Measurements from ENCODE around the gene CASD1. TPM values are rescaled to one million over a fixed set of nuclear protein-coding genes. Genes with fewer than 3 reads are reported as not detected.

CASD1 gene
- total and polyA plus RNA-seq, 2 experiments from 2014 or later: 15.5 to 38.1 TPM

DNA sequence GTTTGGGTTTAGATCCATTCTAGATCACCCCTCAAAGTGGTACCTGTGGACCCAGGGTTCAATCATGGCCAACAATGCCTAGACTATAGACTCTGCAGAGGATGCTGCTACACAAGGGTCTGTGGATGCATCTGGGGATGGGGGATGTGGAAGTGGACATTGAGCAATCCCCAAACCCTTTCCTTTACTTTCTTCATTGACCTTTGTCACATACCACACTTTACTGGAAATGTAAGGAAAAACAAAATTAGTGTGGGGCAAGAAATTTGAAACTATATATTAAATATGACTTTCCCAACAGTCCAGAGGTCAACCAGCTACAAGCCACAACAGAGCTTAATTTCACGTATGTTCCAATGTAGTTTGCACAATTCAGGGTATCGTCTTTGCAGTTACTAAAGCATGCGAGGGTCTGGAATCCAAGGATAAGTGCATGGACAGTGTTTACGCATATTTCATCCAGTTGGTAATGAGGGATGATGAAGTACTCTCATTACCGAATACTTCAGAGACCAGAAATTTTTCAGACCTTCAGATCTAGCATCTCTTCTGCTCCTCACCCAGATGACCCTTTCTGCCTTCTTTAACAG, 33.3 kb upstream of the CASD1 start:
- no peak for DNase-seq (ENCODE audit: low spot score)
- Histone ChIP-seq H3F3A (replicated peaks; ENCODE audit: low read depth) (no peaks in the 10 kb centered on the region), H3K4me3 (no peak overlapping the region), H3K4me1 (ENCODE audit: insufficient read depth) (no peaks in the 10 kb centered on the region), H3K4me2 (no peak overlapping the region), H3K27ac (ENCODE audit: low read depth) (no peak overlapping the region), H3K27me3 (ENCODE audit: insufficient read depth) (no peaks in the 10 kb centered on the region), H4K20me1 (replicated peaks; ENCODE audit: insufficient read depth) (no peaks in the 10 kb centered on the region), H3K9me2 (ENCODE audit: insufficient read depth) (no peaks in the 10 kb centered on the region; the same call in 1 of the 2 replicates), H3K36me3 (ENCODE audit: insufficient read depth) (no peaks in the 10 kb centered on the region), H2AFZ (no peak overlapping the region), H3K79me2 (replicated peaks; ENCODE audit: insufficient read depth) (no peaks in the 10 kb centered on the region)
- no peaks in the 10 kb centered on the region for H3K36me3 Mint-ChIP-seq (ENCODE audit: low read depth)
- TF ChIP-seq, protein P1, sequence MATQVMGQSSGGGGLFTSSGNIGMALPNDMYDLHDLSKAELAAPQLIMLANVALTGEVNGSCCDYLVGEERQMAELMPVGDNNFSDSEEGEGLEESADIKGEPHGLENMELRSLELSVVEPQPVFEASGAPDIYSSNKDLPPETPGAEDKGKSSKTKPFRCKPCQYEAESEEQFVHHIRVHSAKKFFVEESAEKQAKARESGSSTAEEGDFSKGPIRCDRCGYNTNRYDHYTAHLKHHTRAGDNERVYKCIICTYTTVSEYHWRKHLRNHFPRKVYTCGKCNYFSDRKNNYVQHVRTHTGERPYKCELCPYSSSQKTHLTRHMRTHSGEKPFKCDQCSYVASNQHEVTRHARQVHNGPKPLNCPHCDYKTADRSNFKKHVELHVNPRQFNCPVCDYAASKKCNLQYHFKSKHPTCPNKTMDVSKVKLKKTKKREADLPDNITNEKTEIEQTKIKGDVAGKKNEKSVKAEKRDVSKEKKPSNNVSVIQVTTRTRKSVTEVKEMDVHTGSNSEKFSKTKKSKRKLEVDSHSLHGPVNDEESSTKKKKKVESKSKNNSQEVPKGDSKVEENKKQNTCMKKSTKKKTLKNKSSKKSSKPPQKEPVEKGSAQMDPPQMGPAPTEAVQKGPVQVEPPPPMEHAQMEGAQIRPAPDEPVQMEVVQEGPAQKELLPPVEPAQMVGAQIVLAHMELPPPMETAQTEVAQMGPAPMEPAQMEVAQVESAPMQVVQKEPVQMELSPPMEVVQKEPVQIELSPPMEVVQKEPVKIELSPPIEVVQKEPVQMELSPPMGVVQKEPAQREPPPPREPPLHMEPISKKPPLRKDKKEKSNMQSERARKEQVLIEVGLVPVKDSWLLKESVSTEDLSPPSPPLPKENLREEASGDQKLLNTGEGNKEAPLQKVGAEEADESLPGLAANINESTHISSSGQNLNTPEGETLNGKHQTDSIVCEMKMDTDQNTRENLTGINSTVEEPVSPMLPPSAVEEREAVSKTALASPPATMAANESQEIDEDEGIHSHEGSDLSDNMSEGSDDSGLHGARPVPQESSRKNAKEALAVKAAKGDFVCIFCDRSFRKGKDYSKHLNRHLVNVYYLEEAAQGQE (IDR thresholded peaks at IDR 0.05; ENCODE audit: unreplicated experiment): no peak
- TF ChIP-seq STAT1 (IDR thresholded peaks at IDR 0.05; ENCODE audit: unreplicated experiment) (no peak), CREB1 (CRISPR knock-in tag; IDR thresholded peaks at IDR 0.05; ENCODE audit: low read depth) (no peak), NANOG (IDR thresholded peaks at IDR 0.05; ENCODE audit: borderline replicate concordance) (no peak), JUNB (IDR thresholded peaks at IDR 0.05; ENCODE audit: unreplicated experiment) (no peak), EZH2 (IDR thresholded peaks at IDR 0.05; ENCODE audit: low read depth, unreplicated experiment) (no peak), ZNF114 (CRISPR knock-in tag; IDR thresholded peaks at IDR 0.05) (no peak), POLR2AphosphoS5 (IDR thresholded peaks at IDR 0.05; ENCODE audit: low read depth) (no peak), ZNF331 (CRISPR knock-in tag; IDR thresholded peaks at IDR 0.05; ENCODE audit: low read depth) (no peak), EZH2phosphoT487 (IDR thresholded peaks at IDR 0.05; ENCODE audit: unreplicated experiment) (no peak)
- TF ChIP-seq, protein P2, sequence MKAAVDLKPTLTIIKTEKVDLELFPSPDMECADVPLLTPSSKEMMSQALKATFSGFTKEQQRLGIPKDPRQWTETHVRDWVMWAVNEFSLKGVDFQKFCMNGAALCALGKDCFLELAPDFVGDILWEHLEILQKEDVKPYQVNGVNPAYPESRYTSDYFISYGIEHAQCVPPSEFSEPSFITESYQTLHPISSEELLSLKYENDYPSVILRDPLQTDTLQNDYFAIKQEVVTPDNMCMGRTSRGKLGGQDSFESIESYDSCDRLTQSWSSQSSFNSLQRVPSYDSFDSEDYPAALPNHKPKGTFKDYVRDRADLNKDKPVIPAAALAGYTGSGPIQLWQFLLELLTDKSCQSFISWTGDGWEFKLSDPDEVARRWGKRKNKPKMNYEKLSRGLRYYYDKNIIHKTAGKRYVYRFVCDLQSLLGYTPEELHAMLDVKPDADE (IDR thresholded peaks at IDR 0.05): no peak
- TF ChIP-seq, protein P3, sequence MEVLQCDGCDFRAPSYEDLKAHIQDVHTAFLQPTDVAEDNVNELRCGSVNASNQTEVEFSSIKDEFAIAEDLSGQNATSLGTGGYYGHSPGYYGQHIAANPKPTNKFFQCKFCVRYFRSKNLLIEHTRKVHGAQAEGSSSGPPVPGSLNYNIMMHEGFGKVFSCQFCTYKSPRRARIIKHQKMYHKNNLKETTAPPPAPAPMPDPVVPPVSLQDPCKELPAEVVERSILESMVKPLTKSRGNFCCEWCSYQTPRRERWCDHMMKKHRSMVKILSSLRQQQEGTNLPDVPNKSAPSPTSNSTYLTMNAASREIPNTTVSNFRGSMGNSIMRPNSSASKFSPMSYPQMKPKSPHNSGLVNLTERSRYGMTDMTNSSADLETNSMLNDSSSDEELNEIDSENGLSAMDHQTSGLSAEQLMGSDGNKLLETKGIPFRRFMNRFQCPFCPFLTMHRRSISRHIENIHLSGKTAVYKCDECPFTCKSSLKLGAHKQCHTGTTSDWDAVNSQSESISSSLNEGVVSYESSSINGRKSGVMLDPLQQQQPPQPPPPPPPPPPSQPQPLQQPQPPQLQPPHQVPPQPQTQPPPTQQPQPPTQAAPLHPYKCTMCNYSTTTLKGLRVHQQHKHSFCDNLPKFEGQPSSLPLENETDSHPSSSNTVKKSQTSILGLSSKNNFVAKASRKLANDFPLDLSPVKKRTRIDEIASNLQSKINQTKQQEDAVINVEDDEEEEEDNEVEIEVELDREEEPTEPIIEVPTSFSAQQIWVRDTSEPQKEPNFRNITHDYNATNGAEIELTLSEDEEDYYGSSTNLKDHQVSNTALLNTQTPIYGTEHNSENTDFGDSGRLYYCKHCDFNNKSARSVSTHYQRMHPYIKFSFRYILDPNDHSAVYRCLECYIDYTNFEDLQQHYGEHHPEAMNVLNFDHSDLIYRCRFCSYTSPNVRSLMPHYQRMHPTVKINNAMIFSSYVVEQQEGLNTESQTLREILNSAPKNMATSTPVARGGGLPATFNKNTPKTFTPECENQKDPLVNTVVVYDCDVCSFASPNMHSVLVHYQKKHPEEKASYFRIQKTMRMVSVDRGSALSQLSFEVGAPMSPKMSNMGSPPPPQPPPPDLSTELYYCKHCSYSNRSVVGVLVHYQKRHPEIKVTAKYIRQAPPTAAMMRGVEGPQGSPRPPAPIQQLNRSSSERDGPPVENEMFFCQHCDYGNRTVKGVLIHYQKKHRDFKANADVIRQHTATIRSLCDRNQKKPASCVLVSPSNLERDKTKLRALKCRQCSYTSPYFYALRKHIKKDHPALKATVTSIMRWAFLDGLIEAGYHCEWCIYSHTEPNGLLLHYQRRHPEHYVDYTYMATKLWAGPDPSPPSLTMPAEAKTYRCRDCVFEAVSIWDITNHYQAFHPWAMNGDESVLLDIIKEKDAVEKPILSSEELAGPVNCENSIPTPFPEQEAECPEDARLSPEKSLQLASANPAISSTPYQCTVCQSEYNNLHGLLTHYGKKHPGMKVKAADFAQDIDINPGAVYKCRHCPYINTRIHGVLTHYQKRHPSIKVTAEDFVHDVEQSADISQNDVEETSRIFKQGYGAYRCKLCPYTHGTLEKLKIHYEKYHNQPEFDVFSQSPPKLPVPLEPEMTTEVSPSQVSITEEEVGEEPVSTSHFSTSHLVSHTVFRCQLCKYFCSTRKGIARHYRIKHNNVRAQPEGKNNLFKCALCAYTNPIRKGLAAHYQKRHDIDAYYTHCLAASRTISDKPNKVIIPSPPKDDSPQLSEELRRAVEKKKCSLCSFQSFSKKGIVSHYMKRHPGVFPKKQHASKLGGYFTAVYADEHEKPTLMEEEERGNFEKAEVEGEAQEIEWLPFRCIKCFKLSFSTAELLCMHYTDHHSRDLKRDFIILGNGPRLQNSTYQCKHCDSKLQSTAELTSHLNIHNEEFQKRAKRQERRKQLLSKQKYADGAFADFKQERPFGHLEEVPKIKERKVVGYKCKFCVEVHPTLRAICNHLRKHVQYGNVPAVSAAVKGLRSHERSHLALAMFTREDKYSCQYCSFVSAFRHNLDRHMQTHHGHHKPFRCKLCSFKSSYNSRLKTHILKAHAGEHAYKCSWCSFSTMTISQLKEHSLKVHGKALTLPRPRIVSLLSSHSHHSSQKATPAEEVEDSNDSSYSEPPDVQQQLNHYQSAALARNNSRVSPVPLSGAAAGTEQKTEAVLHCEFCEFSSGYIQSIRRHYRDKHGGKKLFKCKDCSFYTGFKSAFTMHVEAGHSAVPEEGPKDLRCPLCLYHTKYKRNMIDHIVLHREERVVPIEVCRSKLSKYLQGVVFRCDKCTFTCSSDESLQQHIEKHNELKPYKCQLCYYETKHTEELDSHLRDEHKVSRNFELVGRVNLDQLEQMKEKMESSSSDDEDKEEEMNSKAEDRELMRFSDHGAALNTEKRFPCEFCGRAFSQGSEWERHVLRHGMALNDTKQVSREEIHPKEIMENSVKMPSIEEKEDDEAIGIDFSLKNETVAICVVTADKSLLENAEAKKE (CRISPR knock-in tag; IDR thresholded peaks at IDR 0.05): no peak
- TF ChIP-seq, protein P4, sequence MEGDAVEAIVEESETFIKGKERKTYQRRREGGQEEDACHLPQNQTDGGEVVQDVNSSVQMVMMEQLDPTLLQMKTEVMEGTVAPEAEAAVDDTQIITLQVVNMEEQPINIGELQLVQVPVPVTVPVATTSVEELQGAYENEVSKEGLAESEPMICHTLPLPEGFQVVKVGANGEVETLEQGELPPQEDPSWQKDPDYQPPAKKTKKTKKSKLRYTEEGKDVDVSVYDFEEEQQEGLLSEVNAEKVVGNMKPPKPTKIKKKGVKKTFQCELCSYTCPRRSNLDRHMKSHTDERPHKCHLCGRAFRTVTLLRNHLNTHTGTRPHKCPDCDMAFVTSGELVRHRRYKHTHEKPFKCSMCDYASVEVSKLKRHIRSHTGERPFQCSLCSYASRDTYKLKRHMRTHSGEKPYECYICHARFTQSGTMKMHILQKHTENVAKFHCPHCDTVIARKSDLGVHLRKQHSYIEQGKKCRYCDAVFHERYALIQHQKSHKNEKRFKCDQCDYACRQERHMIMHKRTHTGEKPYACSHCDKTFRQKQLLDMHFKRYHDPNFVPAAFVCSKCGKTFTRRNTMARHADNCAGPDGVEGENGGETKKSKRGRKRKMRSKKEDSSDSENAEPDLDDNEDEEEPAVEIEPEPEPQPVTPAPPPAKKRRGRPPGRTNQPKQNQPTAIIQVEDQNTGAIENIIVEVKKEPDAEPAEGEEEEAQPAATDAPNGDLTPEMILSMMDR (conservative IDR thresholded peaks at IDR 0.05; ENCODE audit: low read depth in 2 of 2): no peak
- no peaks in the 10 kb centered on the region for H3K4me1 Mint-ChIP-seq
- no peak overlapping the region for H3K27ac Mint-ChIP-seq
- H3K9me3 Mint-ChIP-seq: no peaks in the 10 kb centered on the region; the same call in 2 of the 3 replicates
- H3K27me3 Mint-ChIP-seq (ENCODE audit: insufficient read depth, low read depth, poor library complexity): no peaks in the 10 kb centered on the region
- no peak for ATAC-seq
- no peak overlapping the region for H3K4me3 Mint-ChIP-seq
